ENCODE measurements around the gene RHO.

Gene RHO

GRCh38 chr3:129577366-129577765 is 48.9 kb downstream of the RHO start:
- no peak for DNase-seq (ENCODE audit: low spot score)

- peak; percentile 17 for DNase-seq (ENCODE audit: low spot score)
Observed at GRCh38 chr3:129577925-129578786, 49.7 kb downstream of the RHO start.

GRCh38 chr3:129579991-129580390 is 51.6 kb downstream of the RHO start:
- no peak for DNase-seq (ENCODE audit: low spot score)

GRCh38 chr3:129581623-129582022 is 53.2 kb downstream of the RHO start:
- no peak for DNase-seq (ENCODE audit: low spot score)

- DNase-seq (ENCODE audit: low spot score) = no peak
Observed at GRCh38 chr3:129582799-129583198, 54.4 kb downstream of the RHO start.

GRCh38 chr3:129583289-129583688 is 54.9 kb downstream of the RHO start:
- no peak for DNase-seq (ENCODE audit: low spot score)

- no peak for DNase-seq (ENCODE audit: low spot score)
Observed at GRCh38 chr3:129584631-129585030, 56.2 kb downstream of the RHO start.

Data from hematopoietic multipotent progenitor cell treated with erythropoietin and hydrocortisone succinate and interleukin-3 and kit ligand, for 15 days (in vitro differentiated cells).